NB4 (cell line): Measurements from ENCODE around the gene FBXW5.

Experiments used
- CTCF ChIP-seq: IDR thresholded peaks from one replicate; pipeline ENCODE4 v1.5.1; 2012; ENCODE audit warnings: low read depth, low read length
- MAX ChIP-seq: IDR thresholded peaks from 2 replicates; pipeline ENCODE4 v1.6.1; 2011; ENCODE audit warnings: low read depth, low read length
- POLR2A ChIP-seq: IDR thresholded peaks from 2 replicates; pipeline ENCODE4 v1.6.1; 2011; ENCODE audit warnings: mild to moderate bottlenecking; ENCODE audit not compliant: insufficient read length; ENCODE audit errors: extremely low read depth

GRCh38 chr9:136963751-136964150 lies 19.2 kb upstream of the FBXW5 start:
- TF ChIP-seq CTCF (no peak), MAX (no peak), POLR2A (no peak)
